SK-N-DZ (cell line): ENCODE results near the gene MED9.

ENCODE experiments used
- DNase-seq: peaks from one replicate; pipeline ENCODE4 v3.0.0-alpha.2; 2015; ENCODE audit warnings: low spot score

MED9 gene

DNA sequence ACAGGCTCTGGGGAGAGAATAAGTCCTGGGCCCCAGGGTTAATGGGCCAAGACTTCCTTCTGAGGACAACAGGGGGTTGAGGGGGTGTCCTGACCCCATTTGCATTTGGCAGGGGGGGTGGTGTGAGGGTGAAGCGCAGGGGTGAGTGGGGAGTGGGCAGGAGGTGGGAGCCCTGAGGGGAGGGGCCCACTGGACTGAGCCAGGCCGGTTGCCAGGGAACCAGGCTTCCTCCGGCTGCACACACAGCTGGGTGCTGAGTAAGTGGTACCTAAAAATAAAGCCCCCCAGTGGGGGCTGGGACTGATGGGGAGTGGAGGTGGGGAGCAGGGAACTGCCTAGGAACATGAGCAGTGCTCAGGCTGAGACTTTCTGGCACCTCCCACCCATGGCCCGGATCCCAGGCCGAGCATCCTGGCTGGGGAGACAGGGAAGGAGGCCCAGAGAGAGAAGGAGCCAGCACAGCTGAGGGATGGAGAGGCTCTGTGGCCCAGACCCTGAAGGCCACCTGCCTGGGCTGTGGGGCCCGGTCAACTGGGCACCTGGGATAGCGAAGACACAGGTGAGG is 26.8 kb downstream of the MED9 start:
- no peak for DNase-seq

- no peak for DNase-seq
Measured at GRCh38 chr17:17504341-17505140, 27.7 kb downstream of the MED9 start.

GRCh38 chr17:17505151-17505550 is 28.4 kb downstream of the MED9 start:
- no peak for DNase-seq

DNA sequence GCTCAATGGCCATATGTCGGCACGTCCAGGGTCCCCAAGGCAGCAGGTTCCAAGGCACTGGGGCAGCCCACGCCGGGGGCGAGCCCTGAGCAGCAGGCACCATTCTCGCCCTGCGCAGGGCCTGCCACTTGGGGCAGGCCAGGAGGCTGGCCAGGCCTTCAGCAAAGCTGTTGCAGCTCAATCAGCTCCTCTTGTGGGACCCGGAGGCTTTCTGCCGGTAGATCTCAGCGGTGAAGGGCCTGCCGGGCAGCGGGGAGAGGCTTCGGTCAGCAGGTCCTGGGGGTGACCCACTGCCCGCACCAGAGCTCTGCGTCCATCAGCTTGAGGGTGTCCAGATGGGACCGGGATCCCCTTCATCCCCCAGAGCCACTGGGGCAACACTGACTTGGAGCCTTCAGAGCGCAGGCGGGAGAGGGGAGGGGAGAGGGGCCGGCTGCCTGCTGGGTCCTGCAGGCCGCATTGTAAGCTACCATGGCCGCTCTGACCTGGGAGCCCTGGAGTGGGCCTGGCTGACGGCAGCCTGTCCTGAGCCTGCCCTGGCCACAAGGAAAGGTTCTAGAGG is 28.9 kb downstream of the MED9 start:
- DNase-seq: no peak

DNA sequence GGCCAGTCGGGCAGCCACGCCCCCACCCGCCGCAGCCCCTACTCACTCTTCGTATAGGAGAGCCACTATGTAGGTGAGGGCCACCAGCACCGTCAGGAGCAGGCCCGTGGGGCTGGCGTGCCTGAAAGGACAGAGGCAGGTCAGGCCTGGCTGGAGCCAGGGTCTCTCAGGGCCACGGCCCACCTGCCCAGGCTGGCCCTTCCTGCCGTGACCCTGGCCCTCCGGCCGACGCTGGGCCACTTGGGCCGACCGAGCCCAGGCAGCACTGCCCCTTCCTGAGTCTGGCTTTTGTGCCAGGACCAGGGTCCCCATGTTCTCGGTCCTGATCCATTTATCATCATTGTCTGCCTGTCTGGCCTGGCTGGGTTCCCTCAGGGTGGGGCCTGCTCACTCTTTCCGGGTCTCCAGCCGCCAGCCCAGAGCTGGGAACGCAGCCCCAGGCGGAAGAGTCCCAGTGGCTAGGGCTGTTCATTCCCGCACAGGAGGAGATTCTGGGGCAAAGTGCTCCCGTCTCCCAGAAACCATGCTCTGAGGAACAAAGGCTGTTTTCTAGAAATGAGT is 29.5 kb downstream of the MED9 start:
- no peak for DNase-seq

DNA sequence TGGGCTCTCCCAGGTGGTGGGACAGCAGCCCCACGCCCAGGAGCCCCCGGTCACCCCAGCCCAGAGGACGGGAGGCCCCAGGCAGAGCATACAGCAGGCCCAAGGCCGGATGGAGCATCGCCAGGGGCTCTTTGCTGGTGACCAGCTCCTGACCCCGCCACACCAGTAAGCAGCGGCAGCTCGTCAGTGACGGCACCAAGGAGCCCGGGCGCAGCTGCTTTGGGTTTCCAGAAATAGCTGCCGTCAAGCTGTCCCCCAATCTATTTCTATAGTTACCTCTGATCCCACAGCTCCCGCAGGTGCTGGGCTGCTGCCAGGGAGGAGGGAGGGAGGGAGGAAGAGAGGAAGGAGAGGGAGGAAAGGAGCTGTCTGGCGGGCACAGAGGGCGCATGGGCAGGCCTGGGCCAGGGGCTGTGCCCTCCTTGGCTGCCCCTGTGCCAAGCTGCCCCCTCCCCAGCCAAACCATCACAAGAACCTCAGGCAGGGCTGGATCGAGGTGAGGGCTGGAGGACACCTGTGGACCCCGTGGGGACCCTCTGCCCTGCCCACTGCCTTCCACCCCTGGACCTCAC is 30.2 kb downstream of the MED9 start:
- DNase-seq: no peak

- no peak for DNase-seq
Measured at GRCh38 chr17:17507465-17508011, 30.7 kb downstream of the MED9 start.

- no peak for DNase-seq
Measured at GRCh38 chr17:17508019-17508535, 31.3 kb downstream of the MED9 start.

- no peak for DNase-seq
Measured at GRCh38 chr17:17508646-17509591, 32.1 kb downstream of the MED9 start.

DNA sequence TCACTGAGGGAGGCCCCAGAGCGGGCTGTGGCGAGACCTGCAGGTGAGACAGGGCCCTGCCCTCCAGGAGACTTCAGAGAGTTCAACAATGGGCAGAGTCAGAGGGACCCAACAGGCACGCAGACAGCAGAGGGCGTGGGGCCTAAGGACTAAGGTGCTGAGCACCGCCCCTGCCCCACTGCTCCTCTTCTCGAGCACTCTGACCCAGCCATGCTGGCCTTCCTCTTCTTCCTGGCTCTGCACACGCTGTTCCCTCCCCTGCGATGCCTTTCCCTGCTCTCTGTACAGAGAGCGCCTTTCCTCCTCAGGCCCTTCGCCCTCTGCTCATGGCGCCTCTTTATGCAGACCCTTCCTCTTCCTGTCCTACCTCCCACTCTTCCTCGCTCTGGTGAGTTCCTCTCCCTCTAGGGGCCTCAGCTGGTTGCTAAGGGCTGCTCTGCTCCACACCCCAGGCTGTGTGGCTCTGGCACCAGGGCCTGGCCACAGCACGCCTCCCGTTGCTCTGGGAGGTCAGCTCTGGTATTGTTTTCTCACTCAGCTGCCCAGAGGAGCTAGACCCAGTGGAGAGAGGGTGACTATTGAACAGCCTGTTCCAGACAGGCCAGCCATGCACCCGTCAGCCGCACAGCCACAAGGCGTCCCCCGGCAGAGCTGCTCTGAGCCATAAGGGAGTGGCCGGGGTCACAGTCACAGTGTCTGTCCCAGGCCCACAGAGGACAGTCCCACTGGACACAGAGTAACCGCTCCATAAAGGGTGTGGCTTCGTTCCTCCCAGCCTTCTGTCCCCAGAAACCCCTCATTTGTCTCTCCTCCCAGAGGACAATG is 33.0 kb downstream of the MED9 start:
- no peak for DNase-seq

DNA sequence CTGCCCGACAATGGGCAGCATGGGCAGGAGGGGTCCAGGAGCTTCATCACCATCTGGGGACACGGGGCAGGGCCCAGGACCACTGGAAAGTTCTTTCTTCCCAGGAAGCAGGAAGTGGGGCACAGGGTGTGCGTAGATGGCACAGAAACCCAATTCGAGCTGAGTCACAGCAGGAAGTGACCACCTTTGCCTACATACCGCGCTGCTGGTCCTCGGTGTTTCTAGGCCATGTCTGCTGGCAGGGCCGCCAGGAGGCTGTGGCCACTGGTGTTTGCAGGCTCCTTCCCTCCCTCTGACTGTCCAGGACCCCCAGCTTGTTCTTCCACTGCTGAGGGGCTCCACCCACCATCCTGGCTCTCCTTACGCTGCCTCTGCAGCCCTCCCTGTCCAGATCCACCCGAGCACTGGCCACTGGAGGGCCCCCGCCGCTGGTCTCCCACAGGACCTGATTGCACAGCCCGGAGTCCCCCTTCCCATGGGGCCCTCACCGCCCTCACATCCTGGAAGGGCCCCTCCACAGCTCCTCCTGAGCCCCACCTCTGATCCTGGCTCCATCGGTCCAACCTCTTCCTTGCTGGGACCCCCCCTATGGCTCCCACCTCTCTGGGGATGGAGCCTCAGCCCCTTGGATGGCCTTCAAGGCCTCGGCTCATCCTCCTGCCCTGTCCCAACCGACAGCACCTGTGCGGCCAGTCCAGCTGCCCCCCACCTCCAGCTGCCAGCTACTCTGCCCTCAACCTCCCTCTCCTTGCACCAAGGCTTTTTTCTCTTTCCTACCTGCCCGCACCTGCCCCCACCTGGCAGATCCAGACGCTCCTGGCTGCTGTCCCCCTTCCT is 33.9 kb downstream of the MED9 start:
- DNase-seq: no peak

GRCh38 chr17:17511293-17511741 is 34.5 kb downstream of the MED9 start:
- DNase-seq: no peak

DNA sequence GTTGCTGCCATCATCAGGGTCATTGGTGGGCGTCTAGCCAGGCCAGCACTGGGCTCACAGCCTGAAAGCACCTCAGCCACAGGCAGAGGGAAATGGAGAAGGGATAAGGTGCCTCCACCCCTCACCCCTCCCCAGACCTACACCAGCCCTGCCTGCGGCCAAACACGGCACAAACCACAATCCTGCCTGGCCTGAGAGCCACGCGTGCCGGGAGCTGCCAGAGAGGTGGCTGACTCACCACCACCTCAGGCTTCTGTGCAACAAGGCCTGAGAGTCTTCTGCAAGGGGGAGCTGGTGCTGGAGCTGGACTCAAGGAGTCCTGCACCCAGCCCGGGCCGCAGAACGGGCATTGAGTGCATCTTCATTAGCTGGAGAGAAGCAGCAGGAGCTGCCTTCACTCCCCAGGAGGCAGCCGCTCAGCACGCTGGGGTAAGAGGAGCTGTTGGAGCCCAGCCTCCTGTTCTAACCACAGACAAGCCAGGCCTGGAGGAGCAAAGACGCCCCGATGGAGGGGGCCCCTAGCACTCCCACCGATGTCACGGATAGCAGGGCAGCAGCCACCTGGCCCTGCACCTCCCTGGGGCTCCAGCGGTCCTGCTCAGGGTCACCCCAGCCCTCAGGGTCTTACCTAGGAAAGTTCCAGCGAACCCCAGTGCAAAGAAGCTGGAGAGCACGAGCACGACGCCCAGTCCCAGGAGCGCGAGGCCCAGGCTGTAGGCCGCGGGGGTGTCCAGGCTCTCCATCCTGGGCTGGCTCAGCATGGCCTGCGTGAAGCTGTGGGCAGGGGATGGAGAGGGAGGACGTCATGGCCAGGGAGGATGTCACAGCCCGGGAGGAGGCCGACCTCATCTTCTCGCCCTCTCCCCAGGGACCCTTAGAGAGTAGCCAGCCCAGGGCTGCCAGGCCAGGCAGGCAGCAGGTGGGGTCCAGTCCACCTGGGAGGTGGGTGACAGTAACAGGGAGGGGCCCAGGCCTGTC is 35.4 kb downstream of the MED9 start:
- DNase-seq: no peak

DNA sequence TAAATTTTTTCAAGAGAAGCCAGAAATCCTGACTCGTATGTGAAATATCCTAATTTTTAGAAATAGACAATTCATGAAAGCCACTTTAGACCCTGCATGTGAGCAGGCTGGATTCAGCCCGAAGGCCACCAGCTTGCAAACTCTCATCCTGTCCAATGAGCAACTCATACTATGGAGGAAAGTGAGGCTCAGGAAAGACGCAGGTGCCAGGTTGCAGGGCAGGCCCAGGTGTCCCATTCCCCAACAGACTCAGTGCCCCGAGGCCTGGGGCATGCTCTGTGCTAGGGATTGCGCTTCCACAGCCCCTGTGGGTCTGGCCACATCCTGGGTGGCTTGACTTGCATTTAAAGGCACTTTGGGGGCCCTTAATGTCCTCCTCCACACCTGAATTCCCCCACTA is 36.1 kb downstream of the MED9 start:
- DNase-seq: no peak

DNA sequence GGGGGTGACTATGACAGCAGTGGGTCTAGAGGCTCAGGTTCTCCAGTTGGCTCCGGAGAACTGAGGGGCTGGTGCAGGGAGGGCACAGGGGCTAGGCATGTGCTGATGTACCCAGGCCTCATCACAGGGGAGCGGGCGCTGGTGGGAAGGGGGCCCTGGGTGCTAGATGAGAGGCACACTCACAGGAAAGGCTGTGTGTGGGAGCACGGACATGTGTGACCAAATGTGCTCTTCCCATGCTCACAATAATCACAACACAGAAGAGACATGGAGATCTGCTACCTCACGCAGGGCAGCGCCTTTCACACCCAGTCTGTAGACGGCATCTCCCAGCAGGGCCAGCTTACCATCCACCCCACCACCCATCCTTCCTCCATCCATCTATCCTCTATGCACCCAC is 36.8 kb downstream of the MED9 start:
- DNase-seq: no peak

GRCh38 chr17:17514361-17514992 is 37.7 kb downstream of the MED9 start:
- no peak for DNase-seq
